ENCODE results near the gene EPGN.

The EPGN gene

GRCh38 chr4:74322301-74322700, 14.0 kb downstream of the EPGN start:
- Histone ChIP-seq H3K4me3 (ENCODE audit: low read depth, low read length) (no peak overlapping the region), H3K9ac (ENCODE audit: low read depth, low read length) (no peak overlapping the region), H3K9me3 (ENCODE audit: control insufficient read depth, insufficient read depth, low read length) (no peaks in the 10 kb centered on the region), H3K4me1 (ENCODE audit: control insufficient read depth, insufficient read depth, low read length) (peaks cover 25% of the 10 kb centered on the region), H3K36me3 (ENCODE audit: control insufficient read depth, insufficient read depth, low read length) (no peaks in the 10 kb centered on the region), H3K27ac (ENCODE audit: low read depth, low read length) (no peak overlapping the region), H3K27me3 (ENCODE audit: control insufficient read depth, insufficient read depth, low read length) (no peaks in the 10 kb centered on the region)

GRCh38 chr4:74323663-74324062, 15.4 kb downstream of the EPGN start:
- no peaks in the 10 kb centered on the region for H3K27me3 ChIP-seq (ENCODE audit: control insufficient read depth, insufficient read depth, low read length)
- H3K4me3 ChIP-seq (ENCODE audit: low read depth, low read length), result no peak overlapping the region
- H3K9ac ChIP-seq (ENCODE audit: low read depth, low read length), result no peak overlapping the region
- H3K36me3 ChIP-seq (ENCODE audit: control insufficient read depth, insufficient read depth, low read length), result no peaks in the 10 kb centered on the region
- H3K9me3 ChIP-seq (ENCODE audit: control insufficient read depth, insufficient read depth, low read length), result no peaks in the 10 kb centered on the region
- H3K27ac ChIP-seq (ENCODE audit: low read depth, low read length), result no peak overlapping the region
- peaks cover 25% of the 10 kb centered on the region for H3K4me1 ChIP-seq (ENCODE audit: control insufficient read depth, insufficient read depth, low read length)

- no peak overlapping the region for H3K4me3 ChIP-seq (ENCODE audit: low read depth, low read length)
- no peaks in the 10 kb centered on the region for H3K27me3 ChIP-seq (ENCODE audit: control insufficient read depth, insufficient read depth, low read length)
- H3K36me3 ChIP-seq (ENCODE audit: control insufficient read depth, insufficient read depth, low read length), result no peaks in the 10 kb centered on the region
- H3K9me3 ChIP-seq (ENCODE audit: control insufficient read depth, insufficient read depth, low read length), result no peaks in the 10 kb centered on the region
- no peak overlapping the region for H3K27ac ChIP-seq (ENCODE audit: low read depth, low read length)
- no peak overlapping the region for H3K9ac ChIP-seq (ENCODE audit: low read depth, low read length)
- H3K4me1 ChIP-seq (ENCODE audit: control insufficient read depth, insufficient read depth, low read length), result peaks cover 25% of the 10 kb centered on the region
Measured at GRCh38 chr4:74324262-74324661, 16.0 kb downstream of the EPGN start.

DNA sequence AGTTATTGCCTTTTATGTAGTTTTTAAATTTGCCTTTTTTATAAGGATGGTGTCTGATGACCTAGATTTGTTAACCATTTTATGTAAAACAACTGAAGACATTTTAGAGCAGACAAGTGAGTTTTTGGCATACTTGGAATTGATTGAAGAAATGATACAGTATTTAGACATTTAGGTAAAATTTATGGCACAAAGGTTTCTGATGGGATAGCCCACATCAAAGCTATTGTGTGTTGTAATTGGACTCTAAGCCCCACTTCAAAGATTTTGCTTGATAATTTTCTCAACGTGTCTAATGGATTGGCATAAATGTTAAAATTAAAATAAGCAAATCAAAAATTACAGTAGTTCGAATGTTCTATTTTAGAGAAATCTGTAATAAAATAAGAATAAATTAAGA, 17.6 kb downstream of the EPGN start:
- Histone ChIP-seq H3K4me3 (ENCODE audit: low read depth, low read length) (no peak overlapping the region), H3K27me3 (ENCODE audit: control insufficient read depth, insufficient read depth, low read length) (no peaks in the 10 kb centered on the region), H3K36me3 (ENCODE audit: control insufficient read depth, insufficient read depth, low read length) (no peaks in the 10 kb centered on the region), H3K27ac (ENCODE audit: low read depth, low read length) (no peak overlapping the region), H3K9me3 (ENCODE audit: control insufficient read depth, insufficient read depth, low read length) (no peaks in the 10 kb centered on the region), H3K9ac (ENCODE audit: low read depth, low read length) (no peak overlapping the region), H3K4me1 (ENCODE audit: control insufficient read depth, insufficient read depth, low read length) (peaks cover 18% of the 10 kb centered on the region)

DNA sequence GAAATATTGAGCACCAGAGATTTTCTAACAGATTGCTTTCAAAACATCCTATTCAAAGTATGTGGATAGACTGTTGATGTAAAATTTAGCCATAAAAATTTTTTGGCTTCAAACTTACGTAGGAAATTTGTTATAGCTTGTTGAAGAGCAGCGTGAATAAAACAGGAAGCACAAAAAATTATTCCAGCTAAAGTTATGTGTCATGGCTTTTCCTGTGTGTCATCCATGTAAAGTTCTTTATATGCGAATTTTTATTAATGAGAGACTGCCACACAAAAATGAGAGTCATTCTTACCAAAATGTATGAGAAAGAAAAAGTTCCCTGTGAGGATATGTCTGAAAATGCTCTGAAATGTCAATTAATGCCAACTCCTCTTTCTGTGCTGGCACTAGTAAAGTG, 19.5 kb downstream of the EPGN start:
- Histone ChIP-seq H3K9me3 (ENCODE audit: control insufficient read depth, insufficient read depth, low read length) (no peaks in the 10 kb centered on the region), H3K36me3 (ENCODE audit: control insufficient read depth, insufficient read depth, low read length) (no peaks in the 10 kb centered on the region), H3K27me3 (ENCODE audit: control insufficient read depth, insufficient read depth, low read length) (no peaks in the 10 kb centered on the region), H3K4me1 (ENCODE audit: control insufficient read depth, insufficient read depth, low read length) (peaks cover 14% of the 10 kb centered on the region), H3K4me3 (ENCODE audit: low read depth, low read length) (no peak overlapping the region), H3K9ac (ENCODE audit: low read depth, low read length) (no peak overlapping the region), H3K27ac (ENCODE audit: low read depth, low read length) (no peak overlapping the region)

GRCh38 chr4:74328501-74328900, 20.2 kb downstream of the EPGN start:
- Histone ChIP-seq H3K27ac (ENCODE audit: low read depth, low read length) (no peak overlapping the region), H3K9ac (ENCODE audit: low read depth, low read length) (no peak overlapping the region), H3K4me1 (ENCODE audit: control insufficient read depth, insufficient read depth, low read length) (peaks cover 10% of the 10 kb centered on the region), H3K4me3 (ENCODE audit: low read depth, low read length) (no peak overlapping the region), H3K9me3 (ENCODE audit: control insufficient read depth, insufficient read depth, low read length) (no peaks in the 10 kb centered on the region), H3K27me3 (ENCODE audit: control insufficient read depth, insufficient read depth, low read length) (no peaks in the 10 kb centered on the region), H3K36me3 (ENCODE audit: control insufficient read depth, insufficient read depth, low read length) (no peaks in the 10 kb centered on the region)

- Histone ChIP-seq H3K4me3 (ENCODE audit: low read depth, low read length) (no peak overlapping the region), H3K4me1 (ENCODE audit: control insufficient read depth, insufficient read depth, low read length) (peaks cover 2% of the 10 kb centered on the region; the same call in 1 of the 2 replicates), H3K27ac (ENCODE audit: low read depth, low read length) (no peak overlapping the region), H3K27me3 (ENCODE audit: control insufficient read depth, insufficient read depth, low read length) (no peaks in the 10 kb centered on the region), H3K9me3 (ENCODE audit: control insufficient read depth, insufficient read depth, low read length) (no peaks in the 10 kb centered on the region), H3K9ac (ENCODE audit: low read depth, low read length) (no peak overlapping the region), H3K36me3 (ENCODE audit: control insufficient read depth, insufficient read depth, low read length) (no peaks in the 10 kb centered on the region)
Measured at GRCh38 chr4:74329307-74329706, 21.0 kb downstream of the EPGN start.

- Histone ChIP-seq H3K4me3 (ENCODE audit: low read depth, low read length) (no peak overlapping the region), H3K27me3 (ENCODE audit: control insufficient read depth, insufficient read depth, low read length) (no peaks in the 10 kb centered on the region), H3K9ac (ENCODE audit: low read depth, low read length) (no peak overlapping the region), H3K27ac (ENCODE audit: low read depth, low read length) (no peak overlapping the region), H3K4me1 (ENCODE audit: control insufficient read depth, insufficient read depth, low read length) (no peaks in the 10 kb centered on the region), H3K36me3 (ENCODE audit: control insufficient read depth, insufficient read depth, low read length) (no peaks in the 10 kb centered on the region), H3K9me3 (ENCODE audit: control insufficient read depth, insufficient read depth, low read length) (no peaks in the 10 kb centered on the region)
Measured at GRCh38 chr4:74330295-74330750, 22.1 kb downstream of the EPGN start.

DNA sequence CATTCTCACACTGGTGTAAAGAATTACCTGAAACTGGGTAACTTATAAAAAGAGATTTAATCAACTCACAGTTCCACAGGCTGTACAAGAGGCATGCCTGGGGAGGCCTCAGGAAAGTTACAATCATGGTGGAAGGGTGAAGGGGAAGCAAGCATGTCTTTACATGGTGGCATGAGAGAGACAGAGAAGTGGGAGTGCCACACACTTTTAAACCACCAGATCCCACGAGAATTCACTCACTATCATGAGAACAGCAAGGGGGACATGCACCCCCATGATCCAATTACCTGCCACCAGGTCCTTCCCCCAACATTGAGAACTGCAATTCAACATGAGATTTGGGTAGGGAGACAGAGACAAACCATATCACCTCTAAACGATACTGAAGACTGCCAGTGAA, 23.0 kb downstream of the EPGN start:
- no peaks in the 10 kb centered on the region for H3K36me3 ChIP-seq (ENCODE audit: control insufficient read depth, insufficient read depth, low read length)
- no peak overlapping the region for H3K4me3 ChIP-seq (ENCODE audit: low read depth, low read length)
- H3K9ac ChIP-seq (ENCODE audit: low read depth, low read length), result no peak overlapping the region
- H3K27ac ChIP-seq (ENCODE audit: low read depth, low read length), result no peak overlapping the region
- H3K9me3 ChIP-seq (ENCODE audit: control insufficient read depth, insufficient read depth, low read length), result no peaks in the 10 kb centered on the region
- no peaks in the 10 kb centered on the region for H3K4me1 ChIP-seq (ENCODE audit: control insufficient read depth, insufficient read depth, low read length)
- H3K27me3 ChIP-seq (ENCODE audit: control insufficient read depth, insufficient read depth, low read length), result no peaks in the 10 kb centered on the region

DNA sequence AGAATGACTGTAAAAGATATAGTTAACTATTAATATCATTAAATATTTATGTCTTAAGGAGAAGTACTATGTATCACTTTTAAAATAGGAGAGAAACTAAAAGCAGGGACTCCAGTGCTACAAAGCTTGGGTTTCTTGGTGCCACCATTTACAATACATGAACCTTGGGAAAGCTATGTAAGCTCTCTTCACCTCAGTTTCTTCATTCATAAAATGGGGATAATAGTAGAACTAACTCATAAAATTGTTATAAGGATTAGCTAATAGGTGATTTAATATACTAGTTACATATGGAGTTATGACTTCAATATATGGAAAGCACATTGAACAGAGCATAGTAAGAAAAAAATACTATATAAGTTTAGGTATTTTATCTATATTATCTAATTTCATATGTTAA, 23.7 kb downstream of the EPGN start:
- Histone ChIP-seq H3K9me3 (ENCODE audit: control insufficient read depth, insufficient read depth, low read length) (no peaks in the 10 kb centered on the region), H3K36me3 (ENCODE audit: control insufficient read depth, insufficient read depth, low read length) (no peaks in the 10 kb centered on the region), H3K4me3 (ENCODE audit: low read depth, low read length) (no peak overlapping the region), H3K9ac (ENCODE audit: low read depth, low read length) (no peak overlapping the region), H3K4me1 (ENCODE audit: control insufficient read depth, insufficient read depth, low read length) (no peaks in the 10 kb centered on the region), H3K27ac (ENCODE audit: low read depth, low read length) (no peak overlapping the region), H3K27me3 (ENCODE audit: control insufficient read depth, insufficient read depth, low read length) (no peaks in the 10 kb centered on the region)

- H3K4me3 ChIP-seq (ENCODE audit: low read depth, low read length), result no peak overlapping the region
Measured at GRCh38 chr4:74334636-74335035, 26.4 kb downstream of the EPGN start.

More at GRCh38 chr4:74334636-74335035, 26.4 kb downstream of the EPGN start:
- no peaks in the 10 kb centered on the region for H3K4me1 ChIP-seq (ENCODE audit: control insufficient read depth, insufficient read depth, low read length)
- H3K27me3 ChIP-seq (ENCODE audit: control insufficient read depth, insufficient read depth, low read length), result no peaks in the 10 kb centered on the region
- no peaks in the 10 kb centered on the region for H3K36me3 ChIP-seq (ENCODE audit: control insufficient read depth, insufficient read depth, low read length)
- H3K9me3 ChIP-seq (ENCODE audit: control insufficient read depth, insufficient read depth, low read length), result no peaks in the 10 kb centered on the region
- no peak overlapping the region for H3K27ac ChIP-seq (ENCODE audit: low read depth, low read length)
- no peak overlapping the region for H3K9ac ChIP-seq (ENCODE audit: low read depth, low read length)
